Vagina (tissue), 2 donors: Measurements from ENCODE around the gene AP3M1.

Experiments used
- CTCF ChIP-seq, 3 experiments: fragments of 450-650 bp in 2 of 3; fragments of 200-600 bp in 1 of 3; sonication (generic) in 1 of 3; IDR thresholded peaks; one replicate each; pipeline ENCODE4 v1.5.1; 2017 to 2019; ENCODE audit warnings: antibody characterized with exemption in 3 of 3, mild to moderate bottlenecking in 2 of 3, moderate library complexity in 2 of 3
- POLR2A ChIP-seq, 2 donors: fragments of 450-650 bp; IDR thresholded peaks; one replicate each; pipeline ENCODE4 v1.6.1; 2017; ENCODE audit warnings: antibody characterized with exemption in 2 of 2, mild to moderate bottlenecking in 2 of 2, moderate library complexity in 2 of 2
- POLR2AphosphoS5 ChIP-seq, 2 donors: sonication (generic); formaldehyde crosslinking; IDR thresholded peaks; one replicate each; pipeline ENCODE4 v1.9.0; 2017; ENCODE audit warnings: antibody characterized with exemption in 2 of 2, mild to moderate bottlenecking in 2 of 2, low read depth in 1 of 2; ENCODE audit not compliant: insufficient read depth in 1 of 2

GRCh38 chr10:74139981-74140380, 10.6 kb downstream of the AP3M1 start:
- TF ChIP-seq CTCF (IDR thresholded peaks at IDR 0.05) (no peak), POLR2AphosphoS5 (IDR thresholded peaks at IDR 0.05; ENCODE audit: insufficient read depth in 1 of 2, low read depth in 1 of 2) (no peak), POLR2A (IDR thresholded peaks at IDR 0.05) (no peak)
